Fibroblast of villous mesenchyme (primary cell): ENCODE measurements around the gene ZNF43. TPM values are rescaled to one million over a fixed set of nuclear protein-coding genes. Genes with fewer than 3 reads are reported as not detected.
A peak's percentile ranks its signal among the peaks of the same experiment; 100 is the strongest.

ENCODE experiments used
- DNase-seq: peaks from one replicate; pipeline ENCODE4 v3.0.0-alpha.2; 2010; ENCODE audit warnings: low read depth
- H3K4me3 ChIP-seq: 2 replicates; pipeline ENCODE4 v1.5.1; 2011; ENCODE audit warnings: low read depth, mild to moderate bottlenecking, low read length
- total RNA-seq: library from RNA; depleted of rRNA; stranded (reverse); fragments of >200 nt; gene quantifications from 2 replicates; pipeline ENCODE4 v1.2.3, GENCODE V29; 2012
- TF ChIP-seq, protein P1 (sequence below): IDR thresholded peaks from 2 replicates; pipeline ENCODE4 v1.5.1; 2012; ENCODE audit warnings: low read depth, mild to moderate bottlenecking, low read length; ENCODE audit not compliant: insufficient read depth

ZNF43 gene
- total RNA-seq, 1 donor, result 9.1 TPM

DNA sequence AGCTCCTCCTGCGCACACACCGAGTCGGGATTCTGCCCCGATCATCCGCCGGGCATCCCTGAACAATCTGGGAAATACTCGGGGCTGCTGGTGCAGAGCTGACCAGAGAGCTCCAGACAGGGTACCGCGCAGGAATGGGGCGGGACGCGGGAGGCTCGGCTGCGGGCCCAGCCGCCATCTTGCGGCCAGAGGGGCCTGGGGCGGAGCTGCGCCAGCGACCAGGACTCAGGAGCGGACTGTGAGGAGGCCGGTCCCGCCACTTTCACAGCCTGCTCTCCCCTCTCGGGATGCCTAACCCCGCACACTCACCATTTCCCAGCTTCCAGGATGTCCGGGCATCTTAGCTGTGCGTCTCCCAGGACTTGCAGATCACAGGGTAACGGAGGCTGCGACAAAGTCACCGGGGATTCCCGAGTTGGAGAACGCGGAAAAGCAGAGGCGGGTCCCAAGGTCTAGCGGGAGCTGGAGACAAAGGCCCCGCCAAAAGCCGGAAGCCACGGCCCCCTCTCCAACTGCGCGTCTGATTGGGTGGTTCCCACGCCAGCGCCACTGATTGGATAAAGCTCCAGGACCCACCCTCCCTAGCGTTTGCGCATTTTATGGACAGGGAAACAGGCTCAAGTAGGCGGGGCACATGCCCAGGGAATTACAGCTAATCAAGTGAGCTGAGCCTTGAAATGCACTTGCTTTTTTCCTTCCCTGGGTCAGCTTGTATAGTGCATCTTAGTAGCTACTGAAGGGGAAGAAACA lies 15.8 kb upstream of the ZNF43 start:
- TF ChIP-seq, protein P1, sequence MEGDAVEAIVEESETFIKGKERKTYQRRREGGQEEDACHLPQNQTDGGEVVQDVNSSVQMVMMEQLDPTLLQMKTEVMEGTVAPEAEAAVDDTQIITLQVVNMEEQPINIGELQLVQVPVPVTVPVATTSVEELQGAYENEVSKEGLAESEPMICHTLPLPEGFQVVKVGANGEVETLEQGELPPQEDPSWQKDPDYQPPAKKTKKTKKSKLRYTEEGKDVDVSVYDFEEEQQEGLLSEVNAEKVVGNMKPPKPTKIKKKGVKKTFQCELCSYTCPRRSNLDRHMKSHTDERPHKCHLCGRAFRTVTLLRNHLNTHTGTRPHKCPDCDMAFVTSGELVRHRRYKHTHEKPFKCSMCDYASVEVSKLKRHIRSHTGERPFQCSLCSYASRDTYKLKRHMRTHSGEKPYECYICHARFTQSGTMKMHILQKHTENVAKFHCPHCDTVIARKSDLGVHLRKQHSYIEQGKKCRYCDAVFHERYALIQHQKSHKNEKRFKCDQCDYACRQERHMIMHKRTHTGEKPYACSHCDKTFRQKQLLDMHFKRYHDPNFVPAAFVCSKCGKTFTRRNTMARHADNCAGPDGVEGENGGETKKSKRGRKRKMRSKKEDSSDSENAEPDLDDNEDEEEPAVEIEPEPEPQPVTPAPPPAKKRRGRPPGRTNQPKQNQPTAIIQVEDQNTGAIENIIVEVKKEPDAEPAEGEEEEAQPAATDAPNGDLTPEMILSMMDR, result no peak
- peak; percentile 95 for DNase-seq
- peak overlapping the region; percentile 97 for H3K4me3 ChIP-seq

DNA sequence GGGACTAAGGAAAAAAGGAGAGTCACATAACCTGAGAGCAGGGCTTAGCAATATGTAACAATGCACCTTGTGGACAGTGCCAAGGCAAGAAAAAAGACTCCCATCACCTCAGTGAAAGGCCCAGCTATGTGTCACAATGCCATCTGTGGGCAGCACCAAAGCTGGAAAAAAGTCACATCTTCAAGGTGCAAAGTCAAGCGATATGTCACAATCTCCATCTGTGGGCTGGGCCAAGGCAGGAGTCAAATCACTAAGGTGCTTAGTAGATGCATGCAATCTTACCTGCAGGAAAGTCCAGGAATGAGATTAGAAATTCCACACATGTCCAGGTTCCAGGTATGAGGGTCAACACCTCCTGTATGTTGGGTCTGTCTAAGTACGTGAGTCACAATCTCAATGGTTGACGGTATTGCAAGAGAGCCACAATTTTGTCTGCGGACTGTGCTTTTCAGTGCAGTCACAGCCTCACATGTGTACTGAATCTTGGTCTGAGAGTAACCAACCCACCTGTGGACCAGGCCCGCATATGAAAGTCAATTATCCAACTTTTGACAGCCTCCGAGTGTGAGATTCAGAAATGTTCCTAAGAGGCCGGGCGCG lies 14.8 kb upstream of the ZNF43 start:
- TF ChIP-seq, protein P1, result no peak
- H3K4me3 ChIP-seq, result peak overlapping the region; percentile 97
- DNase-seq, result no peak

DNA sequence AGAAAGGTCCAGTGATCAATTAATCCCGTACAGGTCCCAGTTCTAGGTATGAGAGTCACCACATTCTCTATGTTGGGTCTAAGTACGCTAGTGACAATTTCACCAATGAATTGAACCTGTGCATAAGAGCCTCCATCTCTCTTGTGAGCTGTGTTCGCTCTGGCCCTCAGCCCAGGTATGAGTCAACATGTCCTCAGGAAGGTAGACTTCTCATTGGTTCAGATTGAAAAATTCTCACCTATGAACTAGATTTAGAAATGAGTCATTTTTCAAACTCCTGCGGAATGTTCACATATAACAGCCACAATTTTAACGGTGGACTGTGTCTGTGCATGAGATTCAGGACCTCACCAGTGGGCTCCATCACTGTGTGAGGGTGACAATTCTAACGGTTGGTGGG lies 12.7 kb upstream of the ZNF43 start:
- no peak overlapping the region for H3K4me3 ChIP-seq
- DNase-seq, result no peak
- TF ChIP-seq, protein P1, result no peak

DNA sequence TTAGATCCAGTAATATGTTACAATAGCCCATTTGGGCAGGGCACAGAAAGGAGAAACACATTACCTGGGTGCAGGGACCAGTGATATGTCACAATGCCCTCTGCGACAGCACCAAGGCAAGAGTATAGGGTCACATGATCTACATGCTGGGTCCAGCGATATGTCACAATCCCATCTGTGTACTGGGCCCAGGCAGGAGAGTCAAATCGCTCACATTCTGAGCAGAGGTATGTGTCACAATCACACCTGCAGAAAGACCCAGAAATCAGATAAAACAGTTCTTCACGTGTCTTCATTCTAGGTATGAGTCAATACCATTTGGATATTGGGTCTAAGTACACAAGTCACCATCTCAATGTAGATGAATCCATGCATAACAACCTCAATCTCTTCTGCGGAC lies 7.1 kb upstream of the ZNF43 start:
- DNase-seq, result no peak
- TF ChIP-seq, protein P1, result no peak
- H3K4me3 ChIP-seq, result no peak overlapping the region

DNA sequence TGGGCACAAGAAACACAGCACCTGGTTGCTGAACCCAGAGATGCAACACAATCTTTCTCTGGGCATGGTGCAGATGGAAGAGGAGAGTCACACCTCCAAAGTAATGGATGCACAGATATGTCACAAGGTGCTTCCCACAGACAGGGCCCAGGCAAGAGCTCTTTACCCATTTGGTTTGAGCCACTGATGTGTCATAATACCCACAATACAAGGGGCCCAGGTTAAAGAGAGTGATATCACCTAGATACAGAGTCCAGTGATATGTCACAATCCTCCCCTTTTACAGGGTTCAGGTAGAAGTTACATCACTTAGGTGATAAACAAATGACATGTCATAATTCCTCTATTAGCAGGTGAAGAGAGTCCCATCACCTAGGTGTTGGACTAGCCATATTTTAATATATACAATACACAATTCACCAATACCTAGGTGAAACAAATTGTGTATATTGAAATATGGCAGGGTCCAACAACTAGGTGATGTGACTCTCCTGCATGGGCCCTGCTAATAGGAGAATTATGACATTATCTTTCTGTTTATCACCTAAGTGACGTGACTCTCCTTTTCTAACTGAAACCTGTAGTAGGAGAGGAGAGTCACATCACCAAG lies 5.6 kb upstream of the ZNF43 start:
- TF ChIP-seq, protein P1, result no peak
- no peak for DNase-seq
- no peak overlapping the region for H3K4me3 ChIP-seq

DNA sequence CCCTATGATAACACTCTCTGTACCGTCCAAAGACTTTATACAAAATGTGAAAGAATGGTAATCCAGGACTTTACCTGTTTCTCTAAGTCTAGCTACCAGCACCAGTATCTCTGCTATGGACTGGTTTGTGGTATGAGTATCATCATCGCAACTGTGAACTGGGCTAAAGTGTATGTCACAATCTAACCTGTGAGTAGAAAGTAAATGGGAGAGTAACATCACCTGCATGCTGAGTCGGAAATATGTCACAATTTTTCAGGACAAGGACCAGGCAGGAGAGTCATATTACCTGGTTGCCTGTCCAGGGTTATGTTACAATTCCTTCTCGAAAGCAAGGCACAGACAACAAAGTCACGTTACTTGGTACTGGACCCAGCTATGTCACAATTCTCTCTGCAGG lies 5.1 kb upstream of the ZNF43 start:
- DNase-seq, result no peak
- H3K4me3 ChIP-seq, result no peak overlapping the region
- TF ChIP-seq, protein P1, result no peak

DNA sequence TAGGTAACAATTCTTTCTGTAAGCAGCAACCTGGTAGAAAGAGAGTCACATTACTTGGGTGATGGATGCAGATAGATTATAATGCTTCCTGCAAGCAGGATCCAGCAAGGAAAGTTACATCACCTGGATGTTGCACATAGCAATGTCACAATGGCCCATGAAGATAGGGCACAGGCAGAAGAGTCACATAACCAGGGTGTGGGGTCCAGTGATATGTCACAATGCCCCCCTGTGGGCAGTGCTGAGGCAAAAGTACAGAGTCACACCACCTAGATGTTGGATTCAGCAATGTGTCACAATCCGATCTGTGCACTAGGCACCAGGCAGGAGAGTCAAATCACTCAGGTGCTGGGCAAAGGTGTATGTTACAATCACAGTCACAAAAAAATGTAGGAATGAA lies 4.0 kb upstream of the ZNF43 start:
- TF ChIP-seq, protein P1, result no peak
- no peak for DNase-seq
- no peak overlapping the region for H3K4me3 ChIP-seq
